ENCODE measurements around the gene TIMM17A. TPM values are rescaled to one million over a fixed set of nuclear protein-coding genes. Genes with fewer than 3 reads are reported as not detected.

Gene TIMM17A
- total and polyA plus RNA-seq, 2 of the 8 experiments (the other 6 are each of a cell fraction or from before 2014, with no cell fraction given), result 30.3 to 57.1 TPM

- no peak overlapping the region for H2AK5ac ChIP-seq (ENCODE audit: low read depth, low read length)
- H3K79me1 ChIP-seq (ENCODE audit: low read depth, low read length), result peaks cover 2% of the 10 kb centered on the region; the same call in 1 of the 2 replicates
- H2BK15ac ChIP-seq (ENCODE audit: low read length), result no peak overlapping the region
- peaks cover 0 to 2% of the 10 kb centered on the region in 2 experiments for H4K20me1 ChIP-seq (replicated peaks in 1 of 2; ENCODE audit: control insufficient read depth in 1 of 2, insufficient read depth in 2 of 2, low read length in 2 of 2)
- H2BK5ac ChIP-seq (ENCODE audit: low read depth, low read length), result no peak overlapping the region
- H4K5ac ChIP-seq (ENCODE audit: insufficient read length, low read depth, low read length), result no peak overlapping the region
- H3K56ac ChIP-seq (replicated peaks; ENCODE audit: insufficient read length, low read depth, low read length), result no peak overlapping the region
- no peak overlapping the region for H3K23ac ChIP-seq (ENCODE audit: insufficient read length)
- peaks cover 0 to 2% (median 0%) of the 10 kb centered on the region in 4 experiments; a peak in 2 of 7 replicates for H3K4me1 ChIP-seq (replicated peaks in 1 of 4; ENCODE audit: control insufficient read depth in 3 of 4, insufficient read depth in 4 of 4, low read length in 3 of 4)
- H4K8ac ChIP-seq (ENCODE audit: extremely low read depth, insufficient read depth, low read length), result no peak overlapping the region
- WGBS, 2 experiments (ENCODE audit: extremely low coverage in 1 of 2, insufficient coverage in 1 of 2, insufficient read length in 1 of 2, insufficient replicate concordance in 2 of 2, low coverage in 1 of 2, low lambda C conversion rate in 2 of 2, missing lambda C conversion rate in 1 of 2), result 79% methylated on average over 7 of the region's 7 CpGs; no CpG with 5 or more reads in 1 of the 2 experiments
- no peak for DNase-seq (ENCODE audit: low read depth in 1 of 2, low spot score in 2 of 2)
- no peak overlapping the region for H3K9ac ChIP-seq (replicated peaks in 1 of 4; ENCODE audit: extremely low read depth in 1 of 4, low read depth in 3 of 4, low read length in 3 of 4)
- peaks cover 15 to 34% (median 28%) of the 10 kb centered on the region in 4 experiments for H3K36me3 ChIP-seq (ENCODE audit: control insufficient read depth in 2 of 4, insufficient read depth in 4 of 4, low read length in 3 of 4)
- H2BK120ac ChIP-seq (replicated peaks; ENCODE audit: low read depth, low read length), result no peak overlapping the region
- H3K18ac ChIP-seq (ENCODE audit: extremely low read depth, low read length), result no peak overlapping the region
- H3K27me3 ChIP-seq (replicated peaks in 1 of 4; ENCODE audit: control insufficient read depth in 3 of 4, extremely low read depth in 1 of 4, insufficient read depth in 3 of 4, low read length in 3 of 4), result no peaks in the 10 kb centered on the region
- H4K91ac ChIP-seq (replicated peaks; ENCODE audit: insufficient read length, low read length), result no peak overlapping the region
- no peak overlapping the region for H2AFZ ChIP-seq (ENCODE audit: low read length)
- FAIRE-seq, result no peak
- peaks cover 3 to 34% of the 10 kb centered on the region in 2 experiments; a peak in 3 of 4 replicates for H3K79me2 ChIP-seq (ENCODE audit: control insufficient read depth in 1 of 2, insufficient read depth in 2 of 2, low read length in 2 of 2)
- no peak overlapping the region for H3K27ac ChIP-seq (ENCODE audit: low read depth, low read length)
- H2BK20ac ChIP-seq (ENCODE audit: low read length), result no peak overlapping the region
- no peak overlapping the region for H3K4ac ChIP-seq (replicated peaks; ENCODE audit: insufficient read length, low read depth, low read length)
- H3K14ac ChIP-seq (ENCODE audit: insufficient read length), result no peak overlapping the region
- ChIA-PET CTCF (ENCODE audit: partially characterized antibody) (interaction anchor here (0.8 to 6.6 kb wide), 7 partner anchors 10 to 148 kb away, joined by 3 to 52 read pairs (median 3); no protein-coding TSS in a partner anchor), POLR2A (ENCODE audit: partially characterized antibody) (interaction anchor here (1.5 kb wide), 1 partner anchor 12 kb away, joined by 7 read pairs; no protein-coding TSS in a partner anchor)
- no peak overlapping the region for H3K4me2 ChIP-seq (ENCODE audit: insufficient read depth in 1 of 2, low read depth in 2 of 2, low read length in 2 of 2)
- no peak overlapping the region for H2BK12ac ChIP-seq (ENCODE audit: low read depth, low read length)
- no peaks in the 10 kb centered on the region for H3K9me3 ChIP-seq (ENCODE audit: insufficient read depth in 2 of 2, low read depth in 1 of 2, low read length in 1 of 2)
- H3K23me2 ChIP-seq (ENCODE audit: low read depth, low read length), result no peaks in the 10 kb centered on the region
- no peak overlapping the region for H3K4me3 ChIP-seq (ENCODE audit: extremely low read depth in 1 of 4, insufficient read depth in 2 of 4, low read depth in 3 of 4, low read length in 4 of 4)
- TF ChIP-seq RXRA (IDR thresholded peaks at IDR 0.05; ENCODE audit: insufficient read depth, low read depth, low read length), result no peak
These were observed 33.3 kb downstream of the TIMM17A start for GRCh38 chr1:201988601-201989000.
